H1 (cell line): ENCODE results near the gene MAP3K3. TPM values are rescaled to one million over a fixed set of nuclear protein-coding genes. Genes with fewer than 3 reads are reported as not detected.

Experiments
- CTCF ChIA-PET: fragments of 300-600 bp; sonication (Branson Sonifier 250); formaldehyde crosslinking; loops from one replicate; lab custom pipeline; 2021; ENCODE audit not compliant: partially characterized antibody; lab: Charles Lee
- POLR2A ChIA-PET: fragments of 300-600 bp; sonication (Branson Sonifier 250); formaldehyde crosslinking; loops from one replicate; lab custom pipeline; 2021; ENCODE audit warnings: inconsistent platforms; ENCODE audit not compliant: partially characterized antibody; lab: Charles Lee
- DNase-seq, 2 experiments: peaks; one replicate each; pipeline versions ENCODE4 v3.0.0 to v3.0.0-alpha.2; 2010 to 2022; ENCODE audit warnings: low spot score in 2 of 2, low read depth in 1 of 2, mixed read lengths in 1 of 2
- FAIRE-seq: peaks from 2 replicates; lab custom pipeline; 2011; peaks lifted over from hg19 to GRCh38; lab: Jason Lieb, UNC
- H2AFZ ChIP-seq: 2 replicates; pipeline ENCODE4 v1.8.1; 2012; ENCODE audit warnings: low read length, inconsistent platforms
- H2AK5ac ChIP-seq: 2 replicates; pipeline ENCODE4 v1.6.1; 2013; ENCODE audit warnings: low read depth, low read length
- H2BK120ac ChIP-seq: replicated peaks from 2 replicates; pipeline ENCODE3; 2013; ENCODE audit warnings: low read depth, low read length, inconsistent platforms
- H2BK12ac ChIP-seq: 2 replicates; pipeline ENCODE4 v1.6.1; 2013; ENCODE audit warnings: low read depth, low read length
- H2BK15ac ChIP-seq: 2 replicates; pipeline ENCODE4 v1.6.1; 2013; ENCODE audit warnings: low read length
- H2BK20ac ChIP-seq: 2 replicates; pipeline ENCODE4 v1.6.1; 2013; ENCODE audit warnings: low read length
- H2BK5ac ChIP-seq: 2 replicates; pipeline ENCODE4 v1.6.1; 2013; ENCODE audit warnings: low read depth, low read length
- H3K14ac ChIP-seq: 2 replicates; pipeline ENCODE4 v1.6.1; 2013; ENCODE audit warnings: inconsistent platforms; ENCODE audit not compliant: insufficient read length
- H3K18ac ChIP-seq: 2 replicates; pipeline ENCODE4 v1.6.1; 2013; ENCODE audit warnings: low read length; ENCODE audit errors: extremely low read depth
- H3K23ac ChIP-seq: 2 replicates; pipeline ENCODE4 v1.6.1; 2013; ENCODE audit warnings: inconsistent platforms; ENCODE audit not compliant: insufficient read length
- H3K23me2 ChIP-seq: 2 replicates; pipeline ENCODE4 v1.6.1; 2013; ENCODE audit warnings: low read depth, low read length
- H3K27ac ChIP-seq: 2 replicates; pipeline ENCODE4 v1.6.1; 2011; ENCODE audit warnings: low read depth, low read length, inconsistent platforms
- H3K27me3 ChIP-seq, 4 experiments: replicated peaks in 1 of 4; 1 replicate in 1 of 4; 2 replicates in 3 of 4; pipeline versions ENCODE4 v1.6.1 to v1.8.1; 2011 to 2013; ENCODE audit warnings: low read length in 3 of 4, mild to moderate bottlenecking in 3 of 4, inconsistent platforms in 2 of 4, mixed read lengths in 2 of 4, moderate library complexity in 1 of 4; ENCODE audit not compliant: control insufficient read depth in 3 of 4, insufficient read depth in 3 of 4; ENCODE audit errors: extremely low read depth in 1 of 4
- H3K36me3 ChIP-seq, 4 experiments: 2 replicates each; pipeline versions ENCODE4 v1.6.1 to v1.8.1; 2011 to 2013; ENCODE audit warnings: mild to moderate bottlenecking in 4 of 4, low read length in 3 of 4, moderate library complexity in 2 of 4, control low read depth in 1 of 4, inconsistent platforms in 1 of 4; ENCODE audit not compliant: insufficient read depth in 4 of 4, control insufficient read depth in 2 of 4
- H3K4ac ChIP-seq: replicated peaks from 2 replicates; pipeline ENCODE3; 2013; ENCODE audit warnings: low read length, low read depth, mixed read lengths, inconsistent platforms; ENCODE audit not compliant: insufficient read length
- H3K4me1 ChIP-seq, 4 experiments: replicated peaks in 1 of 4; 1 replicate in 1 of 4; 2 replicates in 3 of 4; pipeline versions ENCODE4 v1.6.1 to v1.8.1; 2011 to 2013; ENCODE audit warnings: low read length in 3 of 4, inconsistent platforms in 2 of 4, mixed read lengths in 1 of 4; ENCODE audit not compliant: insufficient read depth in 4 of 4, control insufficient read depth in 3 of 4
- H3K4me2 ChIP-seq, 2 experiments: 2 replicates each; pipeline versions ENCODE4 v1.6.1 to v1.8.1; 2011 to 2013; ENCODE audit warnings: low read depth in 2 of 2, low read length in 2 of 2, control low read depth in 1 of 2, inconsistent platforms in 1 of 2, mild to moderate bottlenecking in 1 of 2; ENCODE audit not compliant: insufficient read depth in 1 of 2
- H3K4me3 ChIP-seq, 4 experiments: fragments of 200-600, 300-600 bp in 1 of 4; sonication (generic), shearing (Covaris generic), sonication (Bioruptor Twin) in 1 of 4; 2 replicates each; pipeline versions ENCODE4 v1.5.1 to v1.8.1; 2011 to 2016; ENCODE audit warnings: low read length in 4 of 4, low read depth in 3 of 4, control low read depth in 2 of 4, inconsistent platforms in 2 of 4, mild to moderate bottlenecking in 2 of 4, mixed read lengths in 1 of 4, moderate library complexity in 1 of 4; ENCODE audit not compliant: insufficient read depth in 2 of 4; ENCODE audit errors: extremely low read depth in 1 of 4
- H3K56ac ChIP-seq: replicated peaks from 2 replicates; pipeline ENCODE3; 2013; ENCODE audit warnings: low read depth, mild to moderate bottlenecking, mixed read lengths, low read length, inconsistent platforms; ENCODE audit not compliant: insufficient read length
- H3K79me1 ChIP-seq: 2 replicates; pipeline ENCODE4 v1.6.1; 2013; ENCODE audit warnings: low read depth, low read length, control low read depth
- H3K79me2 ChIP-seq, 2 experiments: 2 replicates each; pipeline versions ENCODE4 v1.6.1 to v1.8.1; 2012 to 2013; ENCODE audit warnings: low read length in 2 of 2, mild to moderate bottlenecking in 2 of 2, inconsistent platforms in 1 of 2; ENCODE audit not compliant: insufficient read depth in 2 of 2, control insufficient read depth in 1 of 2
- H3K9ac ChIP-seq, 4 experiments: replicated peaks in 1 of 4; 1 replicate in 1 of 4; 2 replicates in 3 of 4; pipeline versions ENCODE4 v1.6.1 to v1.8.1; 2011 to 2013; ENCODE audit warnings: low read depth in 3 of 4, low read length in 3 of 4, control low read depth in 2 of 4, mild to moderate bottlenecking in 2 of 4, moderate library complexity in 2 of 4, inconsistent platforms in 1 of 4; ENCODE audit errors: extremely low read depth in 1 of 4
- H3K9me3 ChIP-seq, 2 experiments: 2 replicates each; pipeline versions ENCODE4 v1.6.1 to v1.8.1; 2012 to 2013; ENCODE audit warnings: mild to moderate bottlenecking in 2 of 2, moderate library complexity in 2 of 2, control low read depth in 1 of 2, inconsistent platforms in 1 of 2, low read depth in 1 of 2, low read length in 1 of 2, mixed read lengths in 1 of 2; ENCODE audit not compliant: insufficient read depth in 2 of 2
- H4K20me1 ChIP-seq, 2 experiments: replicated peaks in 1 of 2; 2 replicates each; pipeline versions ENCODE3 to v1.8.1; 2011 to 2013; ENCODE audit warnings: inconsistent platforms in 2 of 2, low read length in 2 of 2, mild to moderate bottlenecking in 1 of 2; ENCODE audit not compliant: insufficient read depth in 2 of 2, control insufficient read depth in 1 of 2
- H4K5ac ChIP-seq: 2 replicates; pipeline ENCODE4 v1.6.1; 2013; ENCODE audit warnings: low read length, low read depth, mixed read lengths, inconsistent platforms; ENCODE audit not compliant: insufficient read length
- H4K8ac ChIP-seq: 2 replicates; pipeline ENCODE4 v1.8.0; 2013; ENCODE audit warnings: mild to moderate bottlenecking, moderate library complexity, low read length, inconsistent platforms; ENCODE audit not compliant: insufficient read depth; ENCODE audit errors: extremely low read depth
- H4K91ac ChIP-seq: replicated peaks from 2 replicates; pipeline ENCODE3; 2013; ENCODE audit warnings: low read length, mixed read lengths, inconsistent platforms; ENCODE audit not compliant: insufficient read length
- SP1 ChIP-seq: IDR thresholded peaks from 2 replicates; pipeline ENCODE4 v1.6.1; 2011; ENCODE audit warnings: low read depth, low read length
- WGBS, 2 experiments: shearing (Covaris generic) in 1 of 2; methylation state at CpG; one replicate each; pipeline versions ENCODE4 v1.1.6 to v1.1.7; 2013 to 2015; ENCODE audit warnings: low lambda C conversion rate in 2 of 2, mixed read lengths in 2 of 2, inconsistent platforms in 1 of 2, low coverage in 1 of 2, missing lambda C conversion rate in 1 of 2; ENCODE audit not compliant: insufficient replicate concordance in 2 of 2, insufficient coverage in 1 of 2, insufficient read length in 1 of 2; ENCODE audit errors: extremely low coverage in 1 of 2, missing lambda C conversion rate in 1 of 2; 5-methylcytosine and 5-hydroxymethylcytosine counted together
- polyA plus RNA-seq, 7 experiments: library from polyadenylated mRNA; depleted of rRNA in 3 of 7; stranded (reverse) in 5 of 7; unstranded in 2 of 7; fragments of >200 nt in 5 of 7; fragments of 200-250 nt in 2 of 7; gene quantifications; 1 replicate in 5 of 7; 2 replicates in 1 of 7; 4 replicates in 1 of 7; pipeline versions ENCODE4 v1.2.1 to v1.2.3, GENCODE V29; 2011 to 2013; ENCODE audit warnings: missing spikeins in 2 of 7, mixed read lengths in 2 of 7
- total RNA-seq: library from RNA; stranded (reverse); fragmentation: NEBNext Ultra II Directional; extraction: Animal tissue kit (Norgen Biotek cat#: 25700); gene quantifications from 2 replicates; pipeline ENCODE4 v1.2.1, GENCODE V29; 2021

Gene MAP3K3
- total and polyA plus RNA-seq, 2 of the 8 experiments (the other 6 are each of a cell fraction or from before 2014, with no cell fraction given): 10.3 to 21.0 TPM

DNA sequence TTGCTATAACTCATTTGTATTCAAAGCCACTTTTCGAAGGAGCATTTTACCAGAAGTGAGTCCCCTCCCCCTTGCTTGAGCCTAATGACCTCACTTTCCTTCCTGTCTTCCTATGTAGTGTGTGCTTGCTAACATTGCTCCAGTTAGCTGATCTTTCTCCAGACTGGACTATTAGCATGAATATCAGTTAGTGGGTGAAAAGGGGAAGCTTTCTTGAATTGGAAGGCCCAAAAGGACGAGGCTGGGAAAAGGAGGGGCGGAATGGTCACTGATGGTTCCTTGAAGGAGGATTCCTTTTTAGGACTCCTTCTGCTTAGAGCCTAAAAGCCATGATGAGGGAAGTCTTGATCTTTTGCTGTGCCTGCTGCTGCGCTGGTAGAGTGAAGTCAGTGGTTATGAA, 11.9 kb downstream of the MAP3K3 start:
- H3K4me1 ChIP-seq: peaks cover 0 to 6% (median 4%) of the 10 kb centered on the region in 4 experiments; a peak in 4 of 7 replicates
- no peak overlapping the region for H2AK5ac ChIP-seq
- no peak overlapping the region for H4K5ac ChIP-seq
- H3K9me3 ChIP-seq: no peaks in the 10 kb centered on the region
- H3K4ac ChIP-seq: no peak overlapping the region
- no peak overlapping the region for H4K8ac ChIP-seq
- no peak overlapping the region for H3K4me3 ChIP-seq
- POLR2A ChIA-PET: no interaction called here
- no peak overlapping the region for H3K23ac ChIP-seq
- H3K36me3 ChIP-seq: peaks cover 0 to 7% (median 1%) of the 10 kb centered on the region in 4 experiments; a peak in 3 of 8 replicates
- no peak overlapping the region for H3K9ac ChIP-seq
- H3K27me3 ChIP-seq: no peaks in the 10 kb centered on the region
- peak overlapping the region; percentile 20; the same call in 1 of the 2 replicates for H3K27ac ChIP-seq
- no peak for DNase-seq
- no peak overlapping the region for H2AFZ ChIP-seq
- H2BK5ac ChIP-seq: no peak overlapping the region
- H4K91ac ChIP-seq: no peak overlapping the region
- CTCF ChIA-PET: interaction anchor here (0.6 to 3.0 kb wide), 6 partner anchors 22 to 76 kb away, joined by 3 to 12 read pairs (median 4); no protein-coding TSS in a partner anchor
- peak overlapping the region in 1 of 2 experiments; percentile 1; a peak in 1 of 4 replicates for H3K4me2 ChIP-seq
- TF ChIP-seq SP1: no peak
- no peaks in the 10 kb centered on the region; a peak in 1 of 4 replicates for H3K79me2 ChIP-seq
- no peak overlapping the region for H3K56ac ChIP-seq
- H2BK15ac ChIP-seq: no peak overlapping the region
- no peak for FAIRE-seq
- H2BK12ac ChIP-seq: no peak overlapping the region
- H2BK20ac ChIP-seq: no peak overlapping the region
- no peaks in the 10 kb centered on the region; the same call in 1 of the 2 replicates for H3K79me1 ChIP-seq
- no peak overlapping the region for H3K14ac ChIP-seq
- WGBS, 2 experiments: 76% methylated on average over 4 of the region's 4 CpGs; no CpG with 5 or more reads in 1 of the 2 experiments
- peaks cover 0 to 2% of the 10 kb centered on the region in 2 experiments for H4K20me1 ChIP-seq
- H3K23me2 ChIP-seq: no peaks in the 10 kb centered on the region; the same call in 1 of the 2 replicates
- H2BK120ac ChIP-seq: no peak overlapping the region
- no peak overlapping the region for H3K18ac ChIP-seq
